Spinal cord (tissue), 10 donors: ENCODE measurements around the gene C1orf94. TPM values are rescaled to one million over a fixed set of nuclear protein-coding genes. Genes with fewer than 3 reads are reported as not detected.
A peak's percentile ranks its signal among the peaks of the same experiment; 100 is the strongest.

ENCODE experiments used
- DNase-seq, 6 donors: peaks; one replicate each; pipeline versions ENCODE4 v3.0.0 to v3.0.0-alpha.2; 2013 to 2015; ENCODE audit warnings: low spot score in 6 of 6, low read depth in 4 of 6
- H3K27ac ChIP-seq: one replicate; pipeline ENCODE4 v1.5.1; 2013; ENCODE audit warnings: low read depth, low read length, control low read depth
- H3K27me3 ChIP-seq: one replicate; pipeline ENCODE4 v1.6.1; 2013; ENCODE audit warnings: low read length; ENCODE audit not compliant: control insufficient read depth, insufficient read depth
- H3K36me3 ChIP-seq: one replicate; pipeline ENCODE4 v1.6.1; 2013; ENCODE audit warnings: low read length; ENCODE audit not compliant: control insufficient read depth, insufficient read depth
- H3K4me1 ChIP-seq: one replicate; pipeline ENCODE4 v1.6.1; 2013; ENCODE audit warnings: low read length; ENCODE audit not compliant: control insufficient read depth, insufficient read depth
- H3K4me3 ChIP-seq: one replicate; pipeline ENCODE4 v1.5.1; 2013; ENCODE audit warnings: low read depth, low read length, control low read depth
- H3K9me3 ChIP-seq: one replicate; pipeline ENCODE4 v1.6.1; 2013; ENCODE audit warnings: low read length; ENCODE audit not compliant: control insufficient read depth, insufficient read depth
- WGBS: methylation state at CpG from one replicate; pipeline ENCODE4 v1.1.5; 2013; ENCODE audit warnings: missing lambda C conversion rate; ENCODE audit not compliant: insufficient coverage; 5-methylcytosine and 5-hydroxymethylcytosine counted together
- polyA plus RNA-seq, 2 donors: library from polyadenylated mRNA; unstranded; fragments of 120-200 nt; gene quantifications; one replicate each; pipeline ENCODE4 v1.2.1, GENCODE V29; 2013; ENCODE audit not compliant: insufficient read length in 2 of 2
- total RNA-seq, 2 donors: library from RNA; depleted of rRNA in 1 of 2; stranded (reverse); fragments of 120-200 nt in 1 of 2; fragments of >200 nt in 1 of 2; gene quantifications; one replicate each; pipeline versions ENCODE4 v1.2.3 to v1.2.4, GENCODE V29; 2013 to 2014
- donor health status: healthy.

C1orf94 gene
- total and polyA plus RNA-seq, 4 donors, result 0.40 to 1.7 (median 0.82) TPM

DNA sequence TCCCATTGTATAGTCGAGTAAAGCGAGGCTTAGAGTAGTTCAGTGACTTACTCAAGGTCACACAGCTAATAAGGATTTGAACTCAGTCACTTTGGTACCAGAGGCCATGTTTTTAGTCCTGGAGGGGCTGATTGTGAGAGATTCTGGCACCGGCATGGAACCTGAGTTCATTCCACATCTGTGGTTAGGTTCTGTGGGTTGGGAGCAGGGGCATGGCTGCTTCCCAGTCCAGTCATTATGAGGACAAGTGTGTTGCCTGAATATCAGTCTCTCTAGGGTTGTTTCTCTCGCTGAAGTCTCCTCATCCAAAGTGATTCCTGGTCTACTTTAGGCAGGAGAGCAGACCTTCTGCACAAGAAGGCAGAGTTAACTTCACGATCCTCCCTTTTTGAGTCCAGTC, 90.6 kb downstream of the C1orf94 start:
- Histone ChIP-seq H3K27me3 (peaks cover 2% of the 10 kb centered on the region), H3K36me3 (no peaks in the 10 kb centered on the region), H3K9me3 (no peaks in the 10 kb centered on the region), H3K4me1 (peaks cover 8% of the 10 kb centered on the region), H3K27ac (no peak overlapping the region), H3K4me3 (no peak overlapping the region)
- no peak for DNase-seq
- WGBS, result 92% methylated on average over 3 of the region's 5 CpGs

DNA sequence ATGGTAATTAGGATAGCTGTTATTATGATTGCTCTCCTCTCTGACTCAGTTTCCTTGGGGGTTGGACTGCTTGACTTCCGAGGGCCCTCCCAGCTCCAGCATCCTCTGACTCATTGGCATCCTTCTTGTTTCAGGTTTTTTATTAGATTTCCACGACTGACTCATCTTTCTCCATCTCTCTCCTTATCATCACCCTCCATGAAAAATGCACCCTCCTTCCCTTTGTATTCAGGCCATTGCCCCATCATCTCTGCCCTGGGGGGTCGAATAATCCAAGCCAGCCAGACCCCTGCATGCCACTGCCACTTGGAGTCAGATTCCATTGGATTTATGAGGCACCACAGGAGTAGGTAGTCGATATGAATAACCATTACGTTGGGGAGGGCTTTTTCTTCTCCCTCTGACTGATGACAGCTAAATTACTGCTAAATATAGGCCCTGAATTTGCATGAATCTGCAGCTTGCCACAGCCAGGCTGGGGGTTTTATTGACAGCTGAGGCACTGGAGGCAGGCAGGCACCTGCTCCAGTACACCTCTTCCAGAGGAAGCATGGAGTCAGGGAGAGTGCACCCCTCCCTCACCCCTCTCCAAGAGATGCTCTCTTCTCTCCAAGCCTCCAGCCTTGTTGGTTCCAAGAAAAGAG, 91.7 kb downstream of the C1orf94 start:
- Histone ChIP-seq H3K4me3 (no peak overlapping the region), H3K4me1 (peaks cover 8% of the 10 kb centered on the region), H3K9me3 (no peaks in the 10 kb centered on the region), H3K27ac (no peak overlapping the region), H3K27me3 (no peaks in the 10 kb centered on the region), H3K36me3 (no peaks in the 10 kb centered on the region)
- DNase-seq, result peak in 2 of 6 donors; percentile 34 to 51
- WGBS, result 40% methylated on average over 2 of the region's 5 CpGs

Other genes with a start within 250 kb of the C1orf94 start
- gene CSMD2, start 11.7 kb upstream of the C1orf94 start, total RNA-seq, result 10 to 100 TPM; 16.0 to 19.4 TPM
- 10 to 100 TPM; 25.0 to 26.4 TPM for gene CSMD2, start 11.7 kb upstream of the C1orf94 start, polyA plus RNA-seq